Measurements from ENCODE around the gene NPHP4.
A peak's percentile ranks its signal among the peaks of the same experiment; 100 is the strongest.

NPHP4 gene

GRCh38 chr1:5860277-5860676 lies 131.9 kb downstream of the NPHP4 start:
- TF ChIP-seq, protein P1, sequence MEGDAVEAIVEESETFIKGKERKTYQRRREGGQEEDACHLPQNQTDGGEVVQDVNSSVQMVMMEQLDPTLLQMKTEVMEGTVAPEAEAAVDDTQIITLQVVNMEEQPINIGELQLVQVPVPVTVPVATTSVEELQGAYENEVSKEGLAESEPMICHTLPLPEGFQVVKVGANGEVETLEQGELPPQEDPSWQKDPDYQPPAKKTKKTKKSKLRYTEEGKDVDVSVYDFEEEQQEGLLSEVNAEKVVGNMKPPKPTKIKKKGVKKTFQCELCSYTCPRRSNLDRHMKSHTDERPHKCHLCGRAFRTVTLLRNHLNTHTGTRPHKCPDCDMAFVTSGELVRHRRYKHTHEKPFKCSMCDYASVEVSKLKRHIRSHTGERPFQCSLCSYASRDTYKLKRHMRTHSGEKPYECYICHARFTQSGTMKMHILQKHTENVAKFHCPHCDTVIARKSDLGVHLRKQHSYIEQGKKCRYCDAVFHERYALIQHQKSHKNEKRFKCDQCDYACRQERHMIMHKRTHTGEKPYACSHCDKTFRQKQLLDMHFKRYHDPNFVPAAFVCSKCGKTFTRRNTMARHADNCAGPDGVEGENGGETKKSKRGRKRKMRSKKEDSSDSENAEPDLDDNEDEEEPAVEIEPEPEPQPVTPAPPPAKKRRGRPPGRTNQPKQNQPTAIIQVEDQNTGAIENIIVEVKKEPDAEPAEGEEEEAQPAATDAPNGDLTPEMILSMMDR (IDR thresholded peaks at IDR 0.05; ENCODE audit: insufficient read depth, low read depth, low read length, missing control alignments) = no peak
- no peak for DNase-seq (ENCODE audit: low read depth)
- no peak overlapping the region for H3K4me3 ChIP-seq (ENCODE audit: low read length)

GRCh38 chr1:5859766-5860165 lies 132.5 kb downstream of the NPHP4 start:
- DNase-seq (ENCODE audit: low read depth) = no peak
- TF ChIP-seq, protein P1 (IDR thresholded peaks at IDR 0.05; ENCODE audit: insufficient read depth, low read depth, low read length, missing control alignments) = no peak
- H3K4me3 ChIP-seq (ENCODE audit: low read length) = no peak overlapping the region

DNA sequence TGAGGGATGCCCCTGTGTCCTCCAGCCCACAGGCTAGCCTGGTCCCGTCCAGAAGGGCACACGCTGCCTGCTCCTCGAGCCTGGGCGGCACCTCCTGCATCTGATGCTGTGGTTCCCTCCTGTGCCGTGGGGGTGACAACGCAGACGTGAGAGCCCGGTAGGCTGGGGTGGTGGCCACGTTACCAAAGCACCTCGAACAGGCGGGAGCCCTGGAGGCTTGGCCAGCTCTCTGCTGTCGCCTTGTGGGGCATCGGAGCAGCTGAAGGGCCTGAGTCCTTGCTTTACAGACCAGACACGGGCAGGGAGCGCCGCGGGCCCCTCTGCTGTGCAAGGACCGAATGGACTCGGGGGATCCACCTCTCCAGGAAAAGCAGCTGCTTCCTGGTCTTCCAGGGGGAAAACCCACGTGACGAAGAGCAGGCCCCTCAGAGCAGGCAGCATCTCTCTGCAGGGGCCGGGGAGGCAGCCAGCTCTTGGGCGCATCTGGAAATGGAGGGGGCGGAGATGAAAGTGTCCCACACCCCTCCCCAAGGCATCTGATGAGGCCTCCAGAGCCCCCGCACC lies 133.3 kb downstream of the NPHP4 start:
- no peak overlapping the region for H3K4me3 ChIP-seq (ENCODE audit: low read length)
- DNase-seq (ENCODE audit: low read depth) = no peak
- TF ChIP-seq, protein P1 (IDR thresholded peaks at IDR 0.05; ENCODE audit: insufficient read depth, low read depth, low read length, missing control alignments) = no peak

DNA sequence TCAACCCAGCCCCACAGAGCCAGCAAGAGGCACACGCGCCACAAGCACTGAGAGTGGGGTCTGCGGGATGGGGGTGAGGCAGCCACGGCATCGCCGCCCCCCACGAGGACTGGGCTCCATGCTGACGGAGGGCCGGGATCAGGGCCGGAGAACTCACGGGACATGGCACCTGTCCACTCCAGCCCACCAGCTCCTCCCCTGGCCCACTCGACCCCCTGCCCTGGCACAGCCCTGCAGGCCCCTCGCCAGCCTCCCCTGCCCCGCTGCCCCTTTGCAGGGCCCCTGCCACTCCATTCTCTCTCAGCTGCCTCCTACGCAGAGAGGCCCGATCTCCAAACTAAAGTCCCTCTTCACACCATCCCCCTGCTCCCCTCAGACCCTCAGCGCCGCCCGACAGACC lies 134.0 kb downstream of the NPHP4 start:
- no peak overlapping the region for H3K4me3 ChIP-seq (ENCODE audit: low read length)
- TF ChIP-seq, protein P1 (IDR thresholded peaks at IDR 0.05; ENCODE audit: insufficient read depth, low read depth, low read length, missing control alignments) = no peak
- no peak for DNase-seq (ENCODE audit: low read depth)

DNA sequence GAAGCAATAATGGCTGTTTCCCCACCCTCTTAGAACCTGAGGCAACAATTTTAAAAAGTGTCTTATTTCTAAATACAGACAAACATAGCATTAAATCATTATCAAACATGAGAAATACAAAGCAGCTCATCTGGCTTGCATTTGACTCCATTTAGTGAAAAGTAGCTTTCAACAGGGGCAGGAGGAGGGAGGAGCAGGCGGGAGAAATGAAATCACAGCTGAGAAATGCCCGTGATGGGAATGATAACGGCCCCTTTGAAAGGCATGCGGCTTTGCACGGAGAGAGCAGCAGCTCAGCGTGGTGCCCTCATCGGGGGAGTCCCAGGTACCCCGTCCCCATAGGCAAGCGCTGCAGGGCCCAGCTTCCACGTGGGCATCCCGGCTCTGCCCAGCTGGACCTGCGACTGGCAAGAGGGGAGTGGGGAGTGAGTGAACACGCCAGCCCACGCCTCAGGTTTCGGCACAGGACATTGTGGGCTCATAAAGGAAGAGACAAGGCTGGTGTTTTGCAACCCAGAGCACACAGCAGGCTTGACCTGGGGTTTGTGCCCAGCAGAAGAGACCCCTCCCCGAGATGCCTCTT lies 134.6 kb downstream of the NPHP4 start:
- TF ChIP-seq, protein P1 (IDR thresholded peaks at IDR 0.05; ENCODE audit: insufficient read depth, low read depth, low read length, missing control alignments) = no peak
- no peak overlapping the region for H3K4me3 ChIP-seq (ENCODE audit: low read length)
- no peak for DNase-seq (ENCODE audit: low read depth)

DNA sequence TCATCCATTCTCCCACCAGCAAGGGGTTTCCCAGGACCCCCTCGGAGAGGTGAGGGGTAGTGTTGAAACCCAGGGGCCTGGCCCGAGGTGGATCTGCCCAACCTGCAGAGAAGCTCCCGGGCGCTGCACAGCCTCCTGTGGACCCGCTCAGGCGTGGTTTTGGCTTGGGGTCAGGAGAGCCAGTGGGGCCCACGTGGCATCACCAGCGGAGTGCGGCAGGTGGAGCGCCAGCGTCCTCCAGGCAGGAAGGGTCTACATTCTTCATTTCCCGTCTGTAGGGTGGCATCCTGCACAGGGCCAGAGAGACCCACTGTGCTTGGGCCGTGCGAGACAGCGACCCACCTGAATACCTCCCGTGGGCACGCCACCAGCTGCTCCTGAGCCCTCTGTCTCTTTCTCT lies 135.2 kb downstream of the NPHP4 start:
- no peak overlapping the region for H3K4me3 ChIP-seq (ENCODE audit: low read length)
- DNase-seq (ENCODE audit: low read depth) = no peak
- TF ChIP-seq, protein P1 (IDR thresholded peaks at IDR 0.05; ENCODE audit: insufficient read depth, low read depth, low read length, missing control alignments) = no peak

DNA sequence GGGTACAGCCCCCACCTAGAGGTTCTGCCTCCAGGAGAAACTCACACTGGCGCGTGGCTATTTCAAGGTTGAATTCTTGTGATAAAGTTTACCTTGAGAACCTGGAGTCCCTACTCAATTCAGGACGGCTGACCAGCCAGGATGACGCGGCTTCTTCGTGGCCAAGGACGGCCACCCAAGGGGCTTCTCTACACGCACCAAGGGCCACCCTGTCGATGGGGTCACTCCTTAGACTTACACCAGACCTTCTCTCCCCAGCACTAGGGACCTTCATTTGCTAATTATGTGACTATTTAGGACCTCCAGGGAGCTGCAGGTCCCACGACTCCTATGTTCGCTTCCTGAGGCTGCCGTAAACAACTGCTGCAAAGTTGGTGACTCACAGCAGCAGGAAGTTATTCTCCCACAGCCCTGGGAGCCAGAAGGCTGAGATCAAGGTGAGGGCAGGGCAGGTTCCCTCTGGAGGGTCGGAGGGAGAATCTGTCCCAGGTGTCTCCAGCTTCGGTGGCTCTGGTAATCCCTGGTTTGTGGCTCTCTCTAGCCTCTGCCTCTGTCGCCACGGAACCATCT lies 135.9 kb downstream of the NPHP4 start:
- H3K4me3 ChIP-seq (ENCODE audit: low read length) = no peak overlapping the region
- DNase-seq (ENCODE audit: low read depth) = peak; percentile 16
- TF ChIP-seq, protein P1 (IDR thresholded peaks at IDR 0.05; ENCODE audit: insufficient read depth, low read depth, low read length, missing control alignments) = no peak
